ENCODE results near the gene MAP1LC3B. TPM values are rescaled to one million over a fixed set of nuclear protein-coding genes. Genes with fewer than 3 reads are reported as not detected.

The MAP1LC3B gene
- polyA plus RNA-seq, 2 of the 4 experiments (the other 2 are of a cell fraction) = 52.3 to 94.1 TPM

DNA sequence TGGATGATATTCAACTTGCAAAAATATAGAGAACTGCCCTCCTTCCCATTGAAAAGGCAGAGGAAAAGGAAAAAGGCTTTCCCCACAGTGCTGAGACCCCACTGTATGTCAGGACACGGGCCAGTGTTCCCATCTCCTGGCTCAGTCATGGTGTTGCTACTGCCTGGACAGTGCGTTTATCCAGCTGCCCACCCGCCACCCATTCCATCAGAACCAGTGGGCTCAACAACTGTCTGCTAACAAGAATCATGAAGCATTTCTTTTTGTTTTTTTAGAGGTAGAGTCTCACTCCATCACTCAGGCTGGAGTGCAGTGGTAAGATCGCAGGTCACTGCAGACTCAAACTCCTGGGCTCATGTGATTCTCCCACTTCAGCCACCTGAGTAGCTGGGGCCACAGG, 19.8 kb upstream of the MAP1LC3B start:
- TF ChIP-seq BHLHE40 (IDR thresholded peaks at IDR 0.05; ENCODE audit: low read depth, low read length) (no peak), ZC3H11A (IDR thresholded peaks at IDR 0.05) (no peak), RNF2 (IDR thresholded peaks at IDR 0.05; ENCODE audit: borderline replicate concordance, low read depth) (no peak)
- ChIA-PET POLR2A (no interaction called here), CTCF (interaction anchor here (1.5 to 1.9 kb wide), 2 partner anchors 11 to 41 kb away, joined by 3 to 11 read pairs; partner anchors contain the start of gene FBXO31)
- Histone ChIP-seq H3K4me3 (no peak overlapping the region), H3K27ac (no peak overlapping the region), H3K4me2 (no peak overlapping the region), H3K9me3 (no peaks in the 10 kb centered on the region), H3K4me1 (peaks cover 10% of the 10 kb centered on the region; the same call in 1 of the 3 replicates)
- WGBS (ENCODE audit: missing lambda C conversion rate) = 88% methylated on average over 4 of the region's 4 CpGs
- FAIRE-seq (no peak), ATAC-seq (no peak), DNase-seq (ENCODE audit: low read depth in 1 of 2, low spot score in 1 of 2) (no peak)

DNA sequence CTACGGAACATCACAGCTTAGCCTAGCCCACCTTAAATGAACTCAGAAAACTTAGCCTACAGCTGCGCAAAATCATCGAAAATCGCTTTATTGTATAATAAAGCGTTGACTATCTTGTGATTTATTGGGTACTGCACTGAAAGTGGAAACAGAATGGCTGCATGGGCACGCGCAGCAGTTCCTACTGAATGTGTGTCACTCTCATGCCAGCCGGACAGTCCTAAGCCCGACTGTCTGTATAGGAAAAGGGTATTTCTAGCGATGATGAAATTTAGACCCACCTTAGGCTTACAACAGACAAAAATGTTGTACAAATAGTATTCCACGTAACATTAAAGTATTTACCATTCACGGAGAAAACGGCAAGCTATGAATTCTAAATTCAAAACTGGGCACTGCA, 17.8 kb upstream of the MAP1LC3B start:
- Histone ChIP-seq H3K4me2 (no peak overlapping the region), H3K4me1 (peaks cover 16% of the 10 kb centered on the region), H3K4me3 (no peak overlapping the region), H3K9me3 (no peaks in the 10 kb centered on the region), H3K27ac (no peak overlapping the region)
- FAIRE-seq (no peak), ATAC-seq (no peak), DNase-seq (ENCODE audit: low read depth in 1 of 2, low spot score in 1 of 2) (no peak)
- WGBS (ENCODE audit: missing lambda C conversion rate) = 94% methylated on average over 13 of the region's 13 CpGs
- POLR2A ChIA-PET = no interaction called here
- TF ChIP-seq, protein P1, sequence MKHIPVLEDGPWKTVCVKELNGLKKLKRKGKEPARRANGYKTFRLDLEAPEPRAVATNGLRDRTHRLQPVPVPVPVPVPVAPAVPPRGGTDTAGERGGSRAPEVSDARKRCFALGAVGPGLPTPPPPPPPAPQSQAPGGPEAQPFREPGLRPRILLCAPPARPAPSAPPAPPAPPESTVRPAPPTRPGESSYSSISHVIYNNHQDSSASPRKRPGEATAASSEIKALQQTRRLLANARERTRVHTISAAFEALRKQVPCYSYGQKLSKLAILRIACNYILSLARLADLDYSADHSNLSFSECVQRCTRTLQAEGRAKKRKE (CRISPR knock-in tag; IDR thresholded peaks at IDR 0.05; ENCODE audit: low read depth) = no peak
- TF ChIP-seq CEBPB (IDR thresholded peaks at IDR 0.05) (no peak), FOXS1 (CRISPR knock-in tag; IDR thresholded peaks at IDR 0.05) (no peak), BHLHE40 (IDR thresholded peaks at IDR 0.05; ENCODE audit: low read depth, low read length) (no peak), CTCF (IDR thresholded peaks at IDR 0.05) (no peak), HMGXB4 (CRISPR knock-in tag; IDR thresholded peaks at IDR 0.05; ENCODE audit: borderline replicate concordance) (no peak)
- TF ChIP-seq, protein P2, sequence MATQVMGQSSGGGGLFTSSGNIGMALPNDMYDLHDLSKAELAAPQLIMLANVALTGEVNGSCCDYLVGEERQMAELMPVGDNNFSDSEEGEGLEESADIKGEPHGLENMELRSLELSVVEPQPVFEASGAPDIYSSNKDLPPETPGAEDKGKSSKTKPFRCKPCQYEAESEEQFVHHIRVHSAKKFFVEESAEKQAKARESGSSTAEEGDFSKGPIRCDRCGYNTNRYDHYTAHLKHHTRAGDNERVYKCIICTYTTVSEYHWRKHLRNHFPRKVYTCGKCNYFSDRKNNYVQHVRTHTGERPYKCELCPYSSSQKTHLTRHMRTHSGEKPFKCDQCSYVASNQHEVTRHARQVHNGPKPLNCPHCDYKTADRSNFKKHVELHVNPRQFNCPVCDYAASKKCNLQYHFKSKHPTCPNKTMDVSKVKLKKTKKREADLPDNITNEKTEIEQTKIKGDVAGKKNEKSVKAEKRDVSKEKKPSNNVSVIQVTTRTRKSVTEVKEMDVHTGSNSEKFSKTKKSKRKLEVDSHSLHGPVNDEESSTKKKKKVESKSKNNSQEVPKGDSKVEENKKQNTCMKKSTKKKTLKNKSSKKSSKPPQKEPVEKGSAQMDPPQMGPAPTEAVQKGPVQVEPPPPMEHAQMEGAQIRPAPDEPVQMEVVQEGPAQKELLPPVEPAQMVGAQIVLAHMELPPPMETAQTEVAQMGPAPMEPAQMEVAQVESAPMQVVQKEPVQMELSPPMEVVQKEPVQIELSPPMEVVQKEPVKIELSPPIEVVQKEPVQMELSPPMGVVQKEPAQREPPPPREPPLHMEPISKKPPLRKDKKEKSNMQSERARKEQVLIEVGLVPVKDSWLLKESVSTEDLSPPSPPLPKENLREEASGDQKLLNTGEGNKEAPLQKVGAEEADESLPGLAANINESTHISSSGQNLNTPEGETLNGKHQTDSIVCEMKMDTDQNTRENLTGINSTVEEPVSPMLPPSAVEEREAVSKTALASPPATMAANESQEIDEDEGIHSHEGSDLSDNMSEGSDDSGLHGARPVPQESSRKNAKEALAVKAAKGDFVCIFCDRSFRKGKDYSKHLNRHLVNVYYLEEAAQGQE (IDR thresholded peaks at IDR 0.05) = no peak
- CTCF ChIA-PET = interaction anchor here (1.1 to 1.9 kb wide), 4 partner anchors 9 to 262 kb away, joined by 3 to 11 read pairs (median 4); partner anchors contain the start of gene FBXO31

DNA sequence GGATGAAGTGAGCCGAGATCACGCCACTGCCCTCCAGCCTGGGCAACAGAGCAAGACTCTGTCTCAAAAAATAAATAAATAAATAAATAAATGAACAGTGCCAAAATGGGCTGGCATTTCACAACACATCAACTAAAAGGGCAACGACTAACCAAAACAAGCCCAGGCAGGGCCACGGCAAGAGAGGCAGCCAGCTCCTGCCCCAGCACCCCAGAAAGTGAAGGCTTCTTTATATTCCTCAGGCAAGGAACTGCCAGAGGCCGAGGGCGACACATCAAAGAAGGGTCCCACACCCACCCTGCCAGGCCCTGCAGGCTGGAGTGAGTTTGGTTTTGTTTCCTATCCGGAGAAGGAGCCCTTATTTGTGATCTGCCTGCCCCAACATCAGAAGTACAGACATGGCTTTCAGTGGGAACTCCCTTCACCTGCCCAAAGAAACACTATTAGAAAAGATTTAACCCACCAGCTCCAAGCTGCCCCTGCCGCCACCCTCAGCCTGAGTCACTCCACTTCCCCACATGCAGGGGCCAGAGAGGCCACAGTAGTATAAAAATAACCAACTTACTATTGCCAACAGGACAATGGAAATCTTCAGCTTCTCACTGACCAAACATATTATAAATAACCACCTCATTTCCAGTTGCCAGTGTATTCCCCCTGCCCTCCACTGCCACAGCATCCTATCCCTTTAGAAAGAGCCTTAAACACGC, 16.6 kb upstream of the MAP1LC3B start:
- FAIRE-seq (no peak), ATAC-seq (no peak), DNase-seq (ENCODE audit: low read depth in 1 of 2, low spot score in 1 of 2) (no peak)
- ChIA-PET CTCF (interaction anchor here (1.1 to 1.9 kb wide), 2 partner anchors 18 to 260 kb away, joined by 3 to 6 read pairs; no protein-coding TSS in a partner anchor), POLR2A (no interaction called here)
- Histone ChIP-seq H3K4me1 (peaks cover 20% of the 10 kb centered on the region), H3K27ac (peak overlapping the region in 1 of 2 experiments; percentile 26; a peak in 1 of 6 replicates), H3K4me2 (0 out of 3 replicates have a peak overlapping the region, but pooled peaks have one; percentile 4), H3K9me3 (no peaks in the 10 kb centered on the region), H3K4me3 (no peak overlapping the region)
- TF ChIP-seq, protein P3, sequence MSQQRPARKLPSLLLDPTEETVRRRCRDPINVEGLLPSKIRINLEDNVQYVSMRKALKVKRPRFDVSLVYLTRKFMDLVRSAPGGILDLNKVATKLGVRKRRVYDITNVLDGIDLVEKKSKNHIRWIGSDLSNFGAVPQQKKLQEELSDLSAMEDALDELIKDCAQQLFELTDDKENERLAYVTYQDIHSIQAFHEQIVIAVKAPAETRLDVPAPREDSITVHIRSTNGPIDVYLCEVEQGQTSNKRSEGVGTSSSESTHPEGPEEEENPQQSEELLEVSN (IDR thresholded peaks at IDR 0.05; ENCODE audit: borderline replicate concordance, low read depth) = no peak
- TF ChIP-seq MYC (IDR thresholded peaks at IDR 0.05; ENCODE audit: borderline replicate concordance, low read length) (no peak), KDM1A (IDR thresholded peaks at IDR 0.05; ENCODE audit: low read depth) (no peak)
- 90% methylated on average over 9 of the region's 9 CpGs for WGBS (ENCODE audit: missing lambda C conversion rate)

All from A549 (cell line).